ENCODE results near the gene CORO1C. TPM values are rescaled to one million over a fixed set of nuclear protein-coding genes. Genes with fewer than 3 reads are reported as not detected.

CORO1C gene
- total RNA-seq, 1 donor from 2014 or later: 391 TPM

DNA sequence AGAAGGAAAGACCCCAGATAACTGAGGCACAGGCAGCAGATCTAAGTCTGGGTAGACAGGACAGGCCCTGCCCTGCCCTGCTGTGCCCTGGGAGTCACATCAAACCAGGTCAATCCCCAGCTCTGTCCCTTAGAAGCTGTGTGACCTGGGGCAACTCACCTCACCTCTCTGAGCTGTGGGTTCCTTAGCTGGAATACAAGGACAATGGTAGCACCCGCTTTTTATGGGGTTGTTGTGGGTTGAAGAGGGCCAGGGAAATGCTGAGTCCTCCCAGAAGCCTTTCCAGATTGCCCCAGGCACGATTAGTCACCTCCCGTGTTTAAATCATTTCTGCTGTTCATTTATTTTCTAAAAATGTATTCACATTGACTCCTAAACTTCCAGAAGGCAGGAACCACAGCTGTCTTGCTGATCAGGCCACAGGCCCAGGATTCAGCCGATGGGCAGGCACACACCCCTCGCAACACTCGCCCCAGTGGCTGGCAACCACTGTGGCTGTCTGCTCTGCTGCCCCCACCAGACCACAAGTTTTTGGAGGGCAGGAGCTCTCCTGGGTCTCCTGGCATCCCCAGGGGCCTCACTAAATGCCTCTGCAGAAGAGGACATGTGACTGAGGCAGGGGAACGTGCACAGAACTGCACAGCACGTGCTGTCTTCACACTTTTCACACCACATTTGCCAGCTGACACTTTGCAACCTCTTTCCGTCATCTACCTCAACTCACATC, 100.7 kb downstream of the CORO1C start:
- peaks cover 37% of the 10 kb centered on the region for H3K4me1 Mint-ChIP-seq (ENCODE audit: low read depth, unreplicated experiment)
- TF ChIP-seq EZH2 (IDR thresholded peaks at IDR 0.05; ENCODE audit: insufficient read depth, low read length): no peak
- TF ChIP-seq, protein P1, sequence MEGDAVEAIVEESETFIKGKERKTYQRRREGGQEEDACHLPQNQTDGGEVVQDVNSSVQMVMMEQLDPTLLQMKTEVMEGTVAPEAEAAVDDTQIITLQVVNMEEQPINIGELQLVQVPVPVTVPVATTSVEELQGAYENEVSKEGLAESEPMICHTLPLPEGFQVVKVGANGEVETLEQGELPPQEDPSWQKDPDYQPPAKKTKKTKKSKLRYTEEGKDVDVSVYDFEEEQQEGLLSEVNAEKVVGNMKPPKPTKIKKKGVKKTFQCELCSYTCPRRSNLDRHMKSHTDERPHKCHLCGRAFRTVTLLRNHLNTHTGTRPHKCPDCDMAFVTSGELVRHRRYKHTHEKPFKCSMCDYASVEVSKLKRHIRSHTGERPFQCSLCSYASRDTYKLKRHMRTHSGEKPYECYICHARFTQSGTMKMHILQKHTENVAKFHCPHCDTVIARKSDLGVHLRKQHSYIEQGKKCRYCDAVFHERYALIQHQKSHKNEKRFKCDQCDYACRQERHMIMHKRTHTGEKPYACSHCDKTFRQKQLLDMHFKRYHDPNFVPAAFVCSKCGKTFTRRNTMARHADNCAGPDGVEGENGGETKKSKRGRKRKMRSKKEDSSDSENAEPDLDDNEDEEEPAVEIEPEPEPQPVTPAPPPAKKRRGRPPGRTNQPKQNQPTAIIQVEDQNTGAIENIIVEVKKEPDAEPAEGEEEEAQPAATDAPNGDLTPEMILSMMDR (IDR thresholded peaks at IDR 0.05; ENCODE audit: insufficient read depth, low read depth, low read length): no peak
- Histone ChIP-seq H3K9ac (ENCODE audit: low read length) (peak overlapping the region; percentile 73), H3K27ac (ENCODE audit: low read depth, low read length) (peak overlapping the region; percentile 82), H3K9me3 (ENCODE audit: insufficient read depth, low read depth, low read length) (no peaks in the 10 kb centered on the region), H3K4me2 (ENCODE audit: low read length) (peak overlapping the region; percentile 65), H4K20me1 (ENCODE audit: insufficient read depth, low read length) (no peaks in the 10 kb centered on the region), H3K4me3 (ENCODE audit: insufficient read depth, low read depth, low read length) (no peak overlapping the region), H3K27me3 (ENCODE audit: insufficient read depth, low read length) (no peaks in the 10 kb centered on the region), H3K36me3 (ENCODE audit: insufficient read depth, low read length) (no peaks in the 10 kb centered on the region), H2AFZ (ENCODE audit: low read depth, low read length) (no peak overlapping the region), H3K4me1 (ENCODE audit: insufficient read depth, low read length) (peaks cover 36% of the 10 kb centered on the region), H3K79me2 (ENCODE audit: insufficient read depth, low read length) (no peaks in the 10 kb centered on the region)
- H3K27ac Mint-ChIP-seq (ENCODE audit: unreplicated experiment): peak overlapping the region; percentile 88
- DNase-seq (ENCODE audit: low read depth): peak; percentile 53
- H3K36me3 Mint-ChIP-seq (ENCODE audit: low read depth, unreplicated experiment): no peaks in the 10 kb centered on the region
- FAIRE-seq: no peak
- no peak overlapping the region for H3K4me3 Mint-ChIP-seq (ENCODE audit: unreplicated experiment)
- H3K9me3 Mint-ChIP-seq (ENCODE audit: unreplicated experiment): no peaks in the 10 kb centered on the region
- H3K27me3 Mint-ChIP-seq (ENCODE audit: low read depth, unreplicated experiment): no peaks in the 10 kb centered on the region

DNA sequence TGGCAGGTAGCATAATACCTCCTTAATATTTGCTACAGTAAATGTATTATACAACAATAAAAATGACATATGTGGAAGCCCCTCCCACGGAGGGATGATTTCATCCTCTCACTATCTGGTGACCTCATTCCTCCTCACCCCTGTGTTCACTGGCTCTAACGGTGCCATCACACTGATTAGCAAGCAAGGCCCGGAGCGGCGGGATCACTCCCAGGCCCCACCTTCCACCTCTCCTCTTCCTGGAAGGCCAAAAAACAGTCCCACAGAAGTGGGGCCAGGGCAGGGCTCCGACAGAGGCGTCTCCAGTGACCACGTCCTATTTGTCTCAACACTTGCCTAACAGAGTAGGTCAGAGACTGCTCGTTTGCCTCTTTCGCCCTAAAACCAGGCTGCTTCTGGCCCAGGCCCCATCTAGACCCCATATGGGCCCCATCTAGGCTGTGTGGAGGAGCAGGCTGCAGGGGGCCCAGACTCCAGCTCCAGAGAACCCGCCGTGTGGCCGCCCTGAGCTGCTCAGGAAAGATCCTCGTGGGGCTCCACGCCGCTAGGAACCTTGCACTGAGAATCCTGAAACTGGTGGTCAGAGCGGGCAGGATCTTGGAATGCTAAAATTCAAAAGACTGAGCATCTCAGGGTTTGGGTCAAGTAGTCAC, 101.4 kb downstream of the CORO1C start:
- Histone ChIP-seq H3K36me3 (ENCODE audit: insufficient read depth, low read length) (no peaks in the 10 kb centered on the region), H4K20me1 (ENCODE audit: insufficient read depth, low read length) (no peaks in the 10 kb centered on the region), H3K9ac (ENCODE audit: low read length) (peak overlapping the region; percentile 73), H3K4me3 (ENCODE audit: insufficient read depth, low read depth, low read length) (no peak overlapping the region), H3K27me3 (ENCODE audit: insufficient read depth, low read length) (no peaks in the 10 kb centered on the region), H3K79me2 (ENCODE audit: insufficient read depth, low read length) (no peaks in the 10 kb centered on the region), H3K27ac (ENCODE audit: low read depth, low read length) (peak overlapping the region; percentile 82), H3K9me3 (ENCODE audit: insufficient read depth, low read depth, low read length) (no peaks in the 10 kb centered on the region), H2AFZ (ENCODE audit: low read depth, low read length) (peak overlapping the region; percentile 35), H3K4me1 (ENCODE audit: insufficient read depth, low read length) (peaks cover 36% of the 10 kb centered on the region), H3K4me2 (ENCODE audit: low read length) (peak overlapping the region; percentile 65)
- Mint-ChIP-seq H3K4me1 (ENCODE audit: low read depth, unreplicated experiment) (peaks cover 37% of the 10 kb centered on the region), H3K27ac (ENCODE audit: unreplicated experiment) (peak overlapping the region; percentile 88), H3K36me3 (ENCODE audit: low read depth, unreplicated experiment) (no peaks in the 10 kb centered on the region), H3K4me3 (ENCODE audit: unreplicated experiment) (peak overlapping the region; percentile 21), H3K9me3 (ENCODE audit: unreplicated experiment) (no peaks in the 10 kb centered on the region), H3K27me3 (ENCODE audit: low read depth, unreplicated experiment) (no peaks in the 10 kb centered on the region)
- no peak for FAIRE-seq
- TF ChIP-seq, protein P1 (IDR thresholded peaks at IDR 0.05; ENCODE audit: insufficient read depth, low read depth, low read length): no peak
- no peak for TF ChIP-seq EZH2 (IDR thresholded peaks at IDR 0.05; ENCODE audit: insufficient read depth, low read length)
- DNase-seq (ENCODE audit: low read depth): peak; percentile 85

Data from astrocyte (in vitro differentiated cells and primary cell).